NCI-H82 treated with DMSO at 0.1 percent for 48 hours (cell line): Measurements from ENCODE around the gene CPZ.

Experiments used
- DNase-seq: peaks from one replicate; lab custom pipeline; 2025; ENCODE audit not compliant: unreplicated experiment; lab: John Stamatoyannopoulos, UW

The CPZ gene

DNA sequence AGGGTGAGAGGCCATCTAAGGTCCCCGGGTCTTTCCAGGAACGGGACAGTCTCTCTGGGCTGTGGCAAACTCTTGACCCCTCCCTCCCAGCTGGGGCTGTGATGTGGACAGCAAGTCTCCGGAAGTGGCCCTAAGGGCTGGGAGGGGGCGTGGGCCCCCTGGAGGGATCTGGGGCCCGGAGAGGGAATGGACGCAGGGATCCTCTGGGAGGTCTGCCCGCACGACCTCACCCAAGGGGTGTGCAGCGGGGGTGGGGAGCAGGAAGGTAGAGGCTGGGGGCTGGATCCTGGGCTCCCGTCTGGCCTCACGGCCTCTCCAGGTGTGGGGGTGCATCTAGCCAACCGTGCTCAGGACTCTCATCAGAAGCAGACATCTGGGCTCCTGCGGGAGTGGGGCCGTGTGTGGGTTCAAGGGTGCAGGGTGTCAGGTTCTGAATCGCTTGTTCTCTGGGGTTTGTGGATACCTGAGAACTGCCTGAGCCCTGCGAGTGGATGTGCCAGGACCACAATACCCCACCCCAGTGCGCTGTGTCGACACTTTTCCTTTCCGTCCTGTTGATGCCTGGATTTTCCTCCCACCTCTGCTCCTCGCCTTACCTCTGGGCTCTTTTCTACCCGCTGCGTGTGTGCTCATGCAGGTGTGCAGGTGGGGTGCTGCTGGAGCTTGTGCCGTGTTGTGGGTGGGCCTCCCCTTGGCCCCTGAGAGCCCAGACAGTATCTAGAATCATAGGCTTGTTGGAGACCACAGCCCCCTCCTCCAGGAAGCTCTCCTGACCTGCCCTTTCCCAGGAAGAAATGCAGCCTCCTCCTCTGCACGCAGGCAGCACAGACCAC lies 915 bp downstream of the CPZ start:
- DNase-seq, result no peak

DNA sequence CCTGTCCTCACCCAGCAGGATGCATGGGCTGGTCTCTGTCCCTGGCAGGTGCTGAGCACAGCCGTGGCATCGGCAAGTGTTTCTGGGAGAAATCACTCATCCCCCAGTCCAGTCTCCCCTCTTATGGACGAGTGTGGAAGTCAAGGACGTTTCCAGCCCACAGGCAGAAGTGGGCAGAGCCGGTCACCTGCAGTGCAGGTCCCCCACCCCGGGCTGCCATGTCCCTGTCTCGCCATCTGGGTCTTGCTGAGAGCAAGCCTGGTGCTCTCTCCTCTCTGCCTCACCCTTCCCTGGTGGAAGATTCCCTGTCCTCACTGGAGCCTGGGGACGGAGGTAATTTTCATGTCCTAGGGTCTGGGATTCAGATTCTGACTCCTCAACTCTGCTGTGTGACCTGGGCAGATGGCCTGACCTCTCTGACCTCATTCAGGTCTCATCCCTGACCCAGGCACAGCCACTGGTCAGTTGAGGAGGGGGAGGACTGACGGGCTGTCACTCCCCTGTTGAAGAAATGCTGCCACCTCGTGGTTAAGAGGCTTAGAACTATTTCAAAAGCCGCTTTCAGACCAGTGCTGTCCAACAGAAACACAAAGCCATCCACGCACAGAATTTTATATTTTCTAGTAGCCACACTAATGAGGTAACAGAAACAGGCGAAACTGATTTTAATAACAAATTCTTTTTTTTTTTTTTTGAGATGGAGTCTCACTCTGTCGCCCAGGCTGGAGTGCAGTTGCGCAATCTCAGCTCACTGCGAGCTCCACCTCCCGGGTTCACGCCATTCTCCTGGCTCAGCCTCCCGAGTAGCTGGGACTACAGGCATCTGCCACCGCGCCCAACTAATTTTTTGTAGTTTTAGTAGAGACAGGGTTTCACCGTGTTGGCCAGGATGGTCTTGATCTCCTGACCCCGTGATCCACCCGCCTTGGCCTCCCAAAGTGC lies 1.8 kb downstream of the CPZ start:
- DNase-seq, result peak; percentile 1

DNA sequence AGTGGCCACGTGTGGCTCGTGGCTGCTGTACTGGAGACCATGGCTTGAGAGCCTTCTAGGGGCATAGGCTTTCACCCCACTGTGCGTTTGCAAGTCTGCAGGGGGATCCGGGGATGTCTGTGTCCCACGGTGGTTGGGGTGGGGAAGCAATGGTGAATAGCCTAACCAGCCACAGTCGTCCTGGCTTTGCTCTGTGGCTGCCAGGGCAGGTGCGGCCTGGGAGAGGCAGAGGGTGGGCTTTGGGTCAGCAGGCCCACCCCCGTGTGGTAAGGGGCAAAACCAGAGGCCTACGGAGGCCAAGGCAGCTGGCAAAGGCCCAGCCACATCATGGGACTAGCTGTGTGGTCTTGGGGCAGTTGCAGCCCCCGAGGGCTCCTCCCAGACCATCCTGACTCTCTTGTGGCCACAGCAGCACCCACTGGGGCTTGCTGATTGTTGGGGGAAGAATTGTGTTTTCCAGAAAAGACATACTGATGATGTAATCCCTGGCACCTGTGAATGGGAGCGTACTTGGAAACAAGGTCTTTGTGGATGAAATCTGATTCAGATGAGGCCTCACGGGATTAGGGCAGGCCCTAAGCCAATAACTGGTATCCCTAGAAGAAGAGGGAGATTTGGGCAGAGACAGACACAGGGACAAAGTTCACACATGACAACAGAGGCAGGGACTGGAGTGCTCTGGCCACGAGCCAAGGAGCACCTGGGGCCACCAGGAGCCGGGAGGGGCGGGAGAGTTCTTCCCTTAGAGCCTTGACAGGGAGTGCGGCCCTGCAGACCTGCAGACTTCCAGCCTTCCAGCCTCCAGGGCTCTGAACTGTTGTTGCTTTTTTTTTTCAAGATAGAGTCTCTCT lies 2.9 kb downstream of the CPZ start:
- no peak for DNase-seq

DNA sequence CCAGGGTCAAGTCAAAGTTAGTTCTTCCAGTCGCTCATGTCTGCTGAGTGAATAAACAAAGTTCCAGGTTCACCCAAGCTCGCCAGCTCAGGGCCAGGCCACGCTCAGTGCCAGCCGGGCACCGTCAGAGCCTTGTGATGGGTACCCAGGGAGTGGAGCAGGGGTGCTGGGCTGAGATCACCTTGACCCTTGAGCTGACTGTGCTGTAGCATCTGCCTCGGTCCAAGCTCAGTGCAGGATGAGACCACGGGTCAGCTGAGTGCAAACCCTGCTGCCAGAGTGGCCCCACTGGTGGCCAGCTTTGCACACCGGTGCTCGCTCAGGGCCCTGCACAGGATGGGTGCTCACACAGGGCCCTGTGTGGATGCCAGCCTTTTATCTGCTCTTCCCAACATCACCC lies 4.3 kb downstream of the CPZ start:
- no peak for DNase-seq

DNA sequence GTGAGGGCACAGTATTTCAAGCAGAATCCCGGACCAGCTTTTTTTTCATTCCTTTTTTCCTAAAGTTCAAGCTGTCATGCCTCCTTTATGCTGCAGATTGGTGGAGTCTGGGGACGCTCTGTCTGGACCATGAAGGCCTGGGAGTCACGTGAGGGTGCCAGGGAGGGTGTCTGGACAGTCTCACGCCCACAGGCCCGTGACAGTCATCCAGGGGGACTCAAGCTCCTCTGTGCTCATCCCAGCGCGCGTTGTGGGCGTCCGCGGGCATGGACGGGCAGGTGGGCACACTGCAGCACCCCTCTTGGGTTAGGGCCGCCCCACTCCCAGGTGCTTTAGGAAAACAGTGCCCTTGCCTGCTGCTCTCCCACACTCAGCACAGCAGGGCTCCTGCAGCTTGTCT lies 4.8 kb downstream of the CPZ start:
- DNase-seq, result no peak

DNA sequence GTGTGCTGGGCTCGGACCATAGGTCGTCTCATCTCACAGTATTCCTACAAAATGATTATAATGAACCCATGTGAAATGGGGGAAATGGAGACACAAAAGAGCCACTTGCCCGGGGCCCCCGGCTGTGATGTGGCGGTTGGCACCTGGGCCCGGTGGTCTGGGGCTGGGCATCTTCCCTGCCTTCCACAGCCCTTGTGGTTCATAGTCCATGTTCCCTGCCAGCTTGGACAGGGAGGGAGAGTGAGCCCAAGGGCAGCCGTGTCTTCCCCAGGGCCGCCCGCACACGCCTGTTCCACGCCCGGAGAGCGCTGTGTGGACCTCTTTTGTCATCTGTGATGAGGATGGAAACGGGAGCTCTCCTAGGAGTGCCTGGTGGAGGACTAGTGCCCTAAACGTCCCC lies 5.2 kb downstream of the CPZ start:
- no peak for DNase-seq

DNA sequence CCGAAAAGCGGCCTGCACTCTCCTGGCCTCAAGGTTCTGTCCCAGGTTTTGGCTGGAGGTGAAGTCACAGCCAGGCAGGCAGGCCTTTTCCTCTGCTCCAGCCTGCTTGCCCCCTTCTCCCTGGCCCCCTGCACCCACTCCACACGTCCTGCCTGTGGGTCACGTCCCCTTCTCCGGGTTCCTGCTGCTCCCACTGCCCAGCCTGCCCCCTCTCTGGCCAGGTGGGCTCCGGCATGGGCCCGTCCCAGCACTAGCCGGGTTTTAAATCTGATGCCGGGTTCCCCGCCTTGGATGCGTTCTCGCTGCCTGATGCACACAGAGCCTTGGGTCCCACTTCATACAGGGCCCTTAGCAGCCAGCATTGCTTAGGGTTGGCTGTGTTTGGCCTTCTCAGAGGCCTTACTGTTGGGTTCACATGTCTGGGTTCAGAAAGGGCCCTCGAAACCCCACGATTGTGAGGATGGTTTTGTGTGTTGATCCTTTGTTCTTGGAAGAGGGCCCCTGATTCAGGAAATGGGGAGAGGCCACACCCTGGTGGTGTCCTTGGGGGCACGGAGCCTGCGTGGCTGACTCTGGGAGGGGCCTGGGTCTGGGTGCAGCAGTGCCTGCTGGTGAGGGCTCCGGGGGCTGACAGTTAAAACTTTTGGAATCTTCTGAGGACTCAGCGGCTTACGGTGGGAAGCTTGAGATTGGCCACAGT lies 6.0 kb downstream of the CPZ start:
- no peak for DNase-seq

DNA sequence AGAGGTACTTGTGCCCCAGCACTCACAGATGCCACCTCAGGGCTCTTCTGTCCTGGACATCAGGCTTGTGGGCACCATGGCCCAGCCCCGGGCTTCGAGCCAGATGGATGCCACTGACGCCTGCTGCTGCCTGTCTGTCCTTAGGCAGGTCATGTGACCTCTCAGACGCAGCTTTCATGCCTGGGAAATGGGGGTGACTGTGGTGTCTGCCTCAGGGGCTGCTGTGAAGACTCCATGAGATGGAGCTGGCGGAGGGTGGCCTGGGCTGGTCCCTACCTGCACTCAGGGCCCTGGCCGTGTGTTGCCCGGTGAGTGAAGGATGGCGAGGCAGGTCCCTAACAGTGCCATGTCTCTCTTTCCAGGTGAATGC lies 6.5 kb downstream of the CPZ start:
- DNase-seq, result no peak

DNA sequence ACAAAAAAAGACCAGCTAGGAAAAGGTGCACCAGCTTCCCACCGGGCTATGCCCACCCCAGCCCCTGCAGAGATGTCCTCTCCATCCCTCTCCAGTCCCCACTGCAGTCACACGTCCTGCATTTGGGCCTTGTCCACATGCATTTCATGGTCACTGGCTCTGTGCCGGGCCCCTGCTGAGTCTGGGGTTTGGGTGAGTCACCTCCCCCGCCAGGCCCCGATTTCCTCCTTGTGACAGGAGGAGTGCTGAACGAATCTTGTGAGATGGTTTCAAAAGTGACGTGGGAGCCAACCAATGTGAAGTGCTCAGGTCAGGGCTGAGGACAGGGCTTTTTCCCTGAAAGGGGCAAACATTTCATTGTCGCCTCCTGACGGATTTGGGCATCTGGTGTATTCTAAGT lies 7.1 kb downstream of the CPZ start:
- DNase-seq, result no peak

DNA sequence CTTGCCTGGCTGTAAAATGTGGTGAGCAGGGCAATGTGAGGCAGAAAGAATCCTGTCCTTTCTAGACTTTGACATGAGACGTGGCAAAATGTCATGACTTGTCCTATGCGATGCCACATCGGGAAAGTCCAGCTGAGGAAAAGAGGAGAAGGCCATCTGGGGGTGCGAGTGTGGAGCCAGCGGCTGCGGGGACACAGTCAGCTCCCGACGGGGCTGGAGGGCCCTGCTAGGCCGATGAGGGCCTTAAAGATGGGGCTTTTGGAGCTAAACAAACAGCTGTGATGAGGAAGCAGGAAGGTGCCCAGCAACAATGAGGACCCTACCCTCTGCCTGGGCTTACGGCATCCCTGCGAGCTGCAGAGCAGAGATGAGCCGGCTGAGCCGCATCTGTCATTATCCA lies 7.7 kb downstream of the CPZ start:
- DNase-seq, result no peak

DNA sequence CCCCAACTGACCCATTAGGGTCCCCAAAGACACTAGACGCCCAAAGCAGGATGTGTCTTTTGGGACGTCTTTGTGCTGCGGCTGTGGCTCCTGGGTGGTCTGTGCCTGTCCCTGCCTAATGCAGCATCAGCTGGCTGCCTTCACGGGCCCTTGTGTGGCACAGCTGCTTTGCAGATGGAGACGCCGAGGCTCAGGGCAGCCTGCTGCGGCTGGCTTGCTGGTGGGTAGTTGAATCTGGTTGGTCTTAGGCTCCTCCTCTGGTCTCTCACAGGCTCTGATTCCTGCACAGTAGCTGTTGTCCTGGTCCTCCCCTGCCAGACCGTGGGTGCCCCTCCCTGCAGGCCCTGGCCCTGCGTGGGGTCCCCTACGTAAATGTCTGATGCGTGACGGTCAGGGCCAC lies 8.1 kb downstream of the CPZ start:
- no peak for DNase-seq

DNA sequence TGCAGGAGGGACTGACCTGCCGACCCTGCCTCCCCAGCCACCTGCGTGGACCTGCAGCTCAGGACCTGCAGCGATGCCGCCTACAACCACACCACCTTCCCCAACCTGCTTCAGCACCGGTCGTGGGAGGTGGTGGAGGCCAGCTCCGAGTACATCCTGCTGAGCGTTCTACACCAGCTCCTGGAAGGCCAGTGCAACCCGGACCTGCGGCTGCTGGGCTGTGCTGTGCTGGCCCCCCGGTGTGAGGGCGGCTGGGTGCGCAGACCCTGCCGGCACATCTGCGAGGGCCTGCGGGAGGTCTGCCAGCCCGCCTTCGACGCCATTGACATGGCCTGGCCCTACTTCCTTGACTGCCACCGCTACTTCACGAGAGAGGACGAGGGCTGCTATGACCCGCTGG lies 8.5 kb downstream of the CPZ start:
- DNase-seq, result no peak

DNA sequence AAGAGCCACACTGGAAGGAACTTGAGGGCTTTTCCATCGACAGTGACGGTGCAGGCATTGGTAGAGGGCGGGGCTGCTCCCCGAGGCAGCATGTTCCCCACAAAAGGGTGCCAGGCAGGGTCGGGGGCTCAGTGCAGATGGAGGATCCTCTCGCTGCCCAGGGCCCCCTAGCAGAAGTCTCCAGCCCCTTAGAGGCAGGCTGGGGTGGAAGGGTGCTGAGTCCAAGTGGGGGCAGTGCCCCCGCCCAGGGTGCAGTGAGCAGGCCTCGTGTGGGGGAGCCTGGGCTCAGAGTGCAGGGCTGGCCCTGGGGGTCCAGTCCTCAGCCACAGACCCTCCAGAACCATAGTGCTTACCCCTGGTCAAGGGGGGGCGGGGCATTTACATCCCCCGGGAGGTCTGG lies 9.0 kb downstream of the CPZ start:
- no peak for DNase-seq

DNA sequence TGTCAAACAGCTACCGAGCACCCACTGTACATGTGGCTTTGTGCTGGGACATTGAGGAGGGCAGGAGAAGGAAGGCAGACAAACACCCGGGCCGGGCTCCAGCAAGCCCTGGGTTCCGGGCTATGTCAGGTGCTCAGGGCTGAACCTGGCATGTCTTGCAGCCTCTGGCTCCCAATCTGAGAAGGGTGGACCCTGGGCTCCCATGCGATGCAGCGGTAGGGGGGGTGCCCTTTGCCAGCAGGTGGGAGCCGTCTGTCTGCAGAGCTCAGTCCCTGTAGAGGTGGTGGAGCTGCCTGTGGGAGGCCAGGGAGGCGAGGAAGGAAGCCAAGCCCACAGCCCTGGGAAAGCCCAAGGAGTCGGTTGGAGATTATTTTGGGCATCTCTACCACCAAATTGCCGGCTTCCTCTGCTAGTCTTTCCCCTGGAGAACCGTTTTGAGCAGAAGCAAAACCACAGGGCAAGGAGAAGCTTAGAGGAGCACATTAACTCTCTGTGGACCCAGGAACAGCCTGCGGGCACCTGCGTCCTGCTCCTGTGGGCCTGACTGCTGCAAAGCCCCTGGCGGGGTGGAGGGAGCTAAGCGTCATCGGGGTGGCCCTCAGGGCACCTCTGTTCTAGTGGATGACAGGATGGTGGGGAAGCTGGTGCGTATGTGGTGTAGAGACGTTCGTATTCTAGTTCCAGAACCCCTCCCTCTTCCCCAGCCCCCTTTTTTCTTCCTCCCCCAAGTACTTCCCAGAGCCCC lies 10.3 kb downstream of the CPZ start:
- DNase-seq, result no peak

DNA sequence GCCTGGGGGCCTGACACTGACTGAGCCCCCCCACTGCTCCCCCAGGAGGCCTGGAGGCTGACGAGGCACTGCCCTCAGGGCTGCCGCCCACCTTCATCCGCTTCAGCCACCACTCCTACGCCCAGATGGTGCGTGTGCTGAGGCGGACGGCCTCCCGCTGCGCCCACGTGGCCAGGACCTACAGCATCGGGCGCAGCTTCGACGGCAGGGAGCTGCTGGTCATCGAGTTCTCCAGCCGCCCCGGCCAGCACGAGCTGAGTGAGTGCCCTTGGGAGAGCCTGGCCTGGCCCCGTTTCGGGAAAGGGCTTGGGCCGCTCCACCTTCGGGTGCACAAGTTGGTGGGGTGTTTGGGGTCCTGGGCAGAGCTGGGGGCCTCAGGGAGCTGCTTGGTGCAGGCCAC lies 11.4 kb downstream of the CPZ start:
- no peak for DNase-seq

DNA sequence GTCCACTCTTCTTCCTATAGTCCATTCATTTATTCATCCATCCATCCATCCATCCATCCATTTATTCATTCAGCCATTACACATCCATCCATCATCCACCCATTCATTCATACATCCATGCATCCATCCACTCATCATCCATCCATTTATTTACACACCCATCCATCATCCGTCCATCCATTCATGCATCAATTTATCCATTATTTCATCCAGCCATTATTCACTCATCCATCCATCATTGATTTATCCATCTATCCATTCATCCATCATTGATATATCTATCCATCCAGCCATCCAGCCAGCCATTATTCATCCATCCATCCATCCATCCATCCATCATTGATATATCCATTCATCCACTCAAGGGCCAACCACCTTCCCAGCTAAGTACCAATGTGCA lies 12.7 kb downstream of the CPZ start:
- no peak for DNase-seq

DNA sequence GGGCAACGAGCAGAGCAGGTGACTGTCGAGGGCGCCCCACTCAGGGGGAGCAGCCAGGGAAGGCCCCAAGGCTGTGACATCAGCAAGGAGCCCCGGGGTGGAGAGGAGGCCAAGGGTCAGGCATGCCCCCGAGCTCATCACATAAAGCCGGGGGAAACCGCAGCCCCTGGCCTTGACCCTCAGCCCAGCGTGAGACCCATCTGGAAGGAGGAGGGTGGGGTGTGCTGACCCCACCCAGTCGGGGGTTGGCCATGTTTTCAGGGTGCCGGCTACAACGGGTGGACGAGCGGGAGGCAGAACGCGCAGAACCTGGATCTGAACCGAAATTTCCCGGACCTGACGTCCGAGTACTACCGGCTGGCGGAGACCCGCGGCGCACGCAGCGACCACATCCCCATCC lies 13.9 kb downstream of the CPZ start:
- no peak for DNase-seq

DNA sequence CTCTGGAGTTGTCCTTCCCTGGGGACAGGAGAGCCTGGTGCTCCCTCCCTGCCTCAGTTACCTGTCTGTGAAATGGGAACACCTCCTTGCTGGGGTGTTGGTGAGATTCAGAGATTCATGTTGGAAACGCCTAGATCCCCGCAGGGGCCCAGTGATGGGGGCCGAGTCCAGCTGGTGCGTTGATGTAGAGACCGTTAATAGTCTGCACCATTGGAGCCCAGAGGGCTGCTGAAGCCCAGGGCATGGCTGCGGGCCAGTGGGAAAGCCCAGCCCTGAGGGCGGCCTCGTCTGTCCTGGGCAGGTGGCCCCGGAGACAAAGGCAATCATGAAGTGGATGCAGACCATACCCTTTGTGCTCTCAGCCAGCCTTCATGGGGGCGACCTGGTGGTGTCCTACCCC lies 14.4 kb downstream of the CPZ start:
- no peak for DNase-seq

DNA sequence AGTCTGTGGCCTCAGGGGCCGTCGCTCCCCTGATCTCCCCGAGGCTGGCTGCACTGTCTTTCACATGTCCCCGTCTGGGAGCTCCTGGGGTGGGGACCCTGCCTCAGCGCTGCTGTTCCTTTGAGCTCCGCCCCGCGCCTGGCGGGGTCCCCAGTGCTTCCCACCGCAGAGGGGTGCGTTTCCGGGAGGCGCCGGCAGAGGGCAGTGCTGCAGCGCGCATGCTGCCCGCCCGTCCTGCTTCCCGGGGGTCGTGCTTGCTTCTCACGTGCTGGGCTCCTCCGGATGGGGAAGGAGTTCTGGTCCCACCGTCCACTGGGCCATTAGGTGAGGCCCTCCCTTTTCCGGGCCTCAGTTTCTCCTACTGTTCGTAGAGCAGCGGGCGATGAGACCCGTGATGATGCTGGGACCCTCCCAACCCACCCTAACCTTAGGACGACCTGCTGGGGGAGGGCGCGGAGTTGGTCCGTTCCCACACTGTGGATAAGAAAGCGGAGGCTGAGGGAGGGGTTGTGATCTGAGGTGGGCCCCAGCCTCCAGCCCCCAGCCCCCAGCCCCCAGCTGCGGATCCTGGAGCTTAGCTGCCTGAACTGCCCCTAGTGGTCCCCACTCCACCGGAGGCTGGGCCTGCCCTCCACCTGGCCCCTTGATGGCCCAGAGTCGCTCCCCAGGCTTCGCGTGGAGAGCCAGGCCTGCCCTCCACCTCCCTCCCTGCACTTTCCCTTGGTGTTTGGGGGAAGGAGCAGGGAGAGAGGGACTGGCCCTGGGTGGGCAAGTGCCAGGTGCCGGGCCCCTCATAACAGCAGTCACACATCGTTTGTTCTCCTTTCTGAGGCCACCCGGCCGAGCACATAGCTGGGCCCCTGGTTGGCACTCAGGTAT lies 15.3 kb downstream of the CPZ start:
- no peak for DNase-seq
